ENCODE results near the gene LEF1. TPM values are rescaled to one million over a fixed set of nuclear protein-coding genes. Genes with fewer than 3 reads are reported as not detected.

LEF1 gene
- total RNA-seq, 4 donors from 2014 or later, result 2.2 to 8.3 (median 3.7) TPM

DNA sequence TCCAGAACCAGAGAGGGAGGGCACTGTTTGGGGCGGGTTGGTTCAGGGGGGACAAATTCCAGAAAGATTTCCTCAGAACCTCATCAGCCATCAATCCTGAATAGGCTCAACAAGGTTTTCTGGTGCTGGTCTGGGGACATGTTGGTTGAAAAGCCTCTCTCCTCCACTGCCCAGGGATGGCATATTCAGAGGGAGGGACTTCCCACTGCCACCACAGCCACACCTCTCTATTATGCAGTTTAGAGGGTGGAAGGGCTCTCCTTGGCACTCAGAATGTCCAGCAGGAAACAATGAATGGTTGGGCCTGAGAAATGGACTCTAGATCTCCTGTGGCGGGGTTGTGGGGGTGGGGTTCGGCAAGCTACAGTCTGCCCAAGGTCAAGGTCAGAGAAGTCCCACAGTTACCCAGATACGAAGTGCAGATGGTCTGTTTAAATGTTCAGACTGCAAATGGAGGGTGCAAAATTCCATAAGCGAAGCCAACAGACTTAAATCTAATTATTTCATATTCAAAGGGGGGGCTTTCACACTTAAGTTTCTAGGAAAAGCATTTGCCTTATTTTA, 70.7 kb downstream of the LEF1 start:
- ATAC-seq (ENCODE audit: low FRiP score) (no peak), DNase-seq (ENCODE audit: low spot score) (no peak)
- TF ChIP-seq, protein P1, sequence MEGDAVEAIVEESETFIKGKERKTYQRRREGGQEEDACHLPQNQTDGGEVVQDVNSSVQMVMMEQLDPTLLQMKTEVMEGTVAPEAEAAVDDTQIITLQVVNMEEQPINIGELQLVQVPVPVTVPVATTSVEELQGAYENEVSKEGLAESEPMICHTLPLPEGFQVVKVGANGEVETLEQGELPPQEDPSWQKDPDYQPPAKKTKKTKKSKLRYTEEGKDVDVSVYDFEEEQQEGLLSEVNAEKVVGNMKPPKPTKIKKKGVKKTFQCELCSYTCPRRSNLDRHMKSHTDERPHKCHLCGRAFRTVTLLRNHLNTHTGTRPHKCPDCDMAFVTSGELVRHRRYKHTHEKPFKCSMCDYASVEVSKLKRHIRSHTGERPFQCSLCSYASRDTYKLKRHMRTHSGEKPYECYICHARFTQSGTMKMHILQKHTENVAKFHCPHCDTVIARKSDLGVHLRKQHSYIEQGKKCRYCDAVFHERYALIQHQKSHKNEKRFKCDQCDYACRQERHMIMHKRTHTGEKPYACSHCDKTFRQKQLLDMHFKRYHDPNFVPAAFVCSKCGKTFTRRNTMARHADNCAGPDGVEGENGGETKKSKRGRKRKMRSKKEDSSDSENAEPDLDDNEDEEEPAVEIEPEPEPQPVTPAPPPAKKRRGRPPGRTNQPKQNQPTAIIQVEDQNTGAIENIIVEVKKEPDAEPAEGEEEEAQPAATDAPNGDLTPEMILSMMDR (IDR thresholded peaks at IDR 0.05), result no peak

GRCh38 chr4:108094923-108095482, 73.7 kb downstream of the LEF1 start:
- ATAC-seq (ENCODE audit: low FRiP score), result no peak
- TF ChIP-seq, protein P1 (IDR thresholded peaks at IDR 0.05), result no peak
- no peak for DNase-seq (ENCODE audit: low spot score)

DNA sequence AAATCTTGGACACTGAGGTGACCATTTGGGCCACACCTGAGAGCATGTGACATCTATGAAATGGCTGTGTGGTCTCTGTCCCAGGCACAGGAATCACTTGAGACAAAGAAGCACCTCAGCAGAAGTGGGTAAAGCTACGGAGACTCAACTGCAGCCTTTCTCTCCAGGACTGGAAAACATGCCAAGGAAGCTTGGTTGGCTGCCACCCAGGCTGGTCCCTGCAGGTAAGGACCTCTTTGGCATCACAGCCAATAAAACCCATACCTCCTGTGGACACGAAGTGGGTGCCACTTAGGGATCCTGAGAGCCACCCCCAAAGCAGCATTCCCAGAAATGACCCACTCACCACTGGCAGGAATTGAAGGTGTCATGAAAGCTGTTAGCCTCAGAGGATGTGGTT, 74.6 kb downstream of the LEF1 start:
- ATAC-seq (ENCODE audit: low FRiP score) (no peak), DNase-seq (ENCODE audit: low spot score) (no peak)
- TF ChIP-seq, protein P1 (IDR thresholded peaks at IDR 0.05), result no peak

- no peak for ATAC-seq (ENCODE audit: low FRiP score)
- TF ChIP-seq, protein P1 (IDR thresholded peaks at IDR 0.05), result no peak
- no peak for DNase-seq (ENCODE audit: low spot score)
Measured at GRCh38 chr4:108092288-108092687, 76.4 kb downstream of the LEF1 start.

DNA sequence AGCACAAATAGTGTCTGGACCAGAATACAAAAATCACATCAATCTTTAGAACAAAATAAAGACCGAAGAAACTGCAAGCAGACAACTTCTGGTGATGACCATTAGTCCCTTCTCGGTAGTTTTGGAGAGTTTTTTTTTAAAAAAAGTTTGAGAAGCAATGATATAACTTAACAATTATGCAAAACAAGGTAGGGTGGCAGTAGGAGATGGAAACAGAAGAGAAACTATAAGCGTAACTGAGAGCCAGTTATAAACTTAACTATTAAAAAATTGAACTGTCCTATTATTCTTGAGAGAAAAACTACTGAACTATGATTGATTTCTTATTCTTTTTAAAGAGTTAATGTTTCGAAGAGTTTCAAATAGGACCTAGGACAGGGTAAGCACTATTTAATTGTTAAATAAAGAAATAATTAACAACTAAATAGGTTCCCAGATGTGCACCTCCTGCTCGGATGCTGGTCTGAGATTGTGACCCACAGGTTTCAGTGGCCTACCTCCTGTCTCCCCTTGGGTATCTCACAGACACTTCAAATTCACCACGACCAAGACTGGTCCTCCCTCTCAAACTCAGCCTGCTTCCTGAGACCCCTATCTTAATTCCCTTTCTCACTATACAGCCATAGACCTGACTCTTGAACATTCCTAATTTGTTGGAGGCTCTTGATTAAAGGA, 81.3 kb downstream of the LEF1 start:
- no peak for DNase-seq (ENCODE audit: low spot score)
- TF ChIP-seq, protein P1 (IDR thresholded peaks at IDR 0.05), result no peak
- ATAC-seq (ENCODE audit: low FRiP score), result no peak

GRCh38 chr4:108081256-108081655, 87.5 kb downstream of the LEF1 start:
- ATAC-seq (ENCODE audit: low FRiP score) (no peak), DNase-seq (ENCODE audit: low spot score) (no peak)
- TF ChIP-seq, protein P1 (IDR thresholded peaks at IDR 0.05), result no peak

DNA sequence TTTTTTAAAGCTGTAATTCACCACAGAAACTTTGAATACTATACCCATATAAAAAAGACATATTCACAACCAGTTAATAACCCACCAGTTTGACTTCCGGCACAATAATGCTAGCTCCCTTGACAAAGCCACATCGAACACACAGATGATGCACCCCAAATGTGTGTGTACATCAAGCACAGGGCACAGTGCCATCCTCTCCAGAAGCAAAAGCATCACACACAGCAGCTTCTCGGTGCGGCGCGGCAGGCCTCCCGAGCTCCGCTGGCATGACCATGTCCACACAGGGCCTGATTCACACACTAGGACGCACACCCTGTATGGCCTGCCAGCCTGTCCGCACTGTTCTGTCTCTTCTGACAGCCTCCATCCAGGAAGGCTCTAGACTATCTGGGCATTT, 88.0 kb downstream of the LEF1 start:
- no peak for ATAC-seq (ENCODE audit: low FRiP score)
- no peak for DNase-seq (ENCODE audit: low spot score)
- TF ChIP-seq, protein P1 (IDR thresholded peaks at IDR 0.05), result no peak
